ENCODE data around the gene MFAP4. TPM values are rescaled to one million over a fixed set of nuclear protein-coding genes. Genes with fewer than 3 reads are reported as not detected.

Gene MFAP4
- total RNA-seq, 1 experiment from 2014 or later = 0.52 TPM

GRCh38 chr17:19431691-19432090 is 44.7 kb upstream of the MFAP4 start:
- Histone ChIP-seq H3K27me3 (ENCODE audit: insufficient read depth, low read length) (no peaks in the 10 kb centered on the region), H3K9me2 (ENCODE audit: insufficient read depth) (no peaks in the 10 kb centered on the region), H3K9me3 (ENCODE audit: control insufficient read depth in 1 of 2, insufficient read depth in 1 of 2, low read depth in 1 of 2, low read length in 2 of 2) (no peaks in the 10 kb centered on the region), H4K20me1 (ENCODE audit: insufficient read depth) (no peaks in the 10 kb centered on the region), H3K4me2 (ENCODE audit: low read length) (no peak overlapping the region), H3K9ac (ENCODE audit: low read length) (no peak overlapping the region), H3K79me2 (ENCODE audit: insufficient read depth, low read length) (no peaks in the 10 kb centered on the region), H3K27ac (ENCODE audit: low read depth, low read length) (no peak overlapping the region), H3K36me3 (ENCODE audit: control insufficient read depth in 1 of 2, insufficient read depth in 2 of 2, low read length in 2 of 2) (no peaks in the 10 kb centered on the region), H3K4me1 (ENCODE audit: control insufficient read depth in 1 of 2, insufficient read depth in 2 of 2, low read length in 2 of 2) (no peaks in the 10 kb centered on the region), H3K4me3 (replicated peaks in 1 of 2; ENCODE audit: low read depth in 1 of 2, low read length in 2 of 2) (no peak overlapping the region), H2AFZ (ENCODE audit: low read depth, low read length, poor library complexity, severe bottlenecking) (no peak overlapping the region)
- intact Hi-C loops (cut with micrococcal nuclease) = no loop called here
- BruUV-seq (replicated peaks) = no TSS peak
- ATAC-seq (no peak), DNase-seq (ENCODE audit: low read depth, low spot score) (no peak)
- RAD21 ChIA-PET (ENCODE audit: low non-redundant PET in 1 of 2, low total read pairs in 2 of 2, uncharacterized antibody in 2 of 2, unreplicated experiment in 2 of 2) = no interaction called here
- TF ChIP-seq POLR2A (IDR thresholded peaks at IDR 0.05; ENCODE audit: borderline replicate concordance, extremely low read depth, insufficient read depth, insufficient read length) = no peak
- POLR2A ChIA-PET = no interaction called here
- CTCF ChIA-PET = no interaction called here

- H3K36me3 ChIP-seq (ENCODE audit: control insufficient read depth in 1 of 2, insufficient read depth in 2 of 2, low read length in 2 of 2) = no peaks in the 10 kb centered on the region
- TF ChIP-seq EZH2 (IDR thresholded peaks at IDR 0.05) = no peak
- no peak for TF ChIP-seq MAX (IDR thresholded peaks at IDR 0.05)
- no peak for TF ChIP-seq ELF1 (IDR thresholded peaks at IDR 0.05; ENCODE audit: borderline replicate concordance, low read depth)
- TF ChIP-seq CEBPB (IDR thresholded peaks at IDR 0.05; ENCODE audit: low read depth) = no peak
- TF ChIP-seq TCF7L2 (IDR thresholded peaks at IDR 0.05; ENCODE audit: borderline replicate concordance, extremely low read depth, insufficient read depth, insufficient read length) = no peak
- TF ChIP-seq REST (IDR thresholded peaks at IDR 0.05; ENCODE audit: low read depth) = no peak
- no peak for TF ChIP-seq YY1 (IDR thresholded peaks at IDR 0.05; ENCODE audit: extremely low read depth, insufficient replicate concordance, low read depth, low read length)
- no peak for TF ChIP-seq CBX3 (IDR thresholded peaks at IDR 0.05; ENCODE audit: low read depth)
- no peak for TF ChIP-seq EZH2phosphoT487 (IDR thresholded peaks at IDR 0.05; ENCODE audit: borderline replicate concordance)
- TF ChIP-seq POLR2AphosphoS5 (IDR thresholded peaks at IDR 0.05; ENCODE audit: low read depth, low read length) = no peak
- no peak for TF ChIP-seq SRF (IDR thresholded peaks at IDR 0.05; ENCODE audit: low read depth)
- TF ChIP-seq SP1 (IDR thresholded peaks at IDR 0.05; ENCODE audit: low read depth) = no peak
- TF ChIP-seq POLR2A (IDR thresholded peaks at IDR 0.05; ENCODE audit: borderline replicate concordance, extremely low read depth, insufficient read depth, insufficient read length) = no peak
- TF ChIP-seq RAD21 (IDR thresholded peaks at IDR 0.05; ENCODE audit: low read depth) = no peak
- TF ChIP-seq CTCF (IDR thresholded peaks at IDR 0.05 in 2 of 3, conservative IDR thresholded peaks at IDR 0.05 in 1 of 3; ENCODE audit: borderline replicate concordance in 1 of 3, insufficient read depth in 1 of 3, low read depth in 2 of 3, low read length in 2 of 3) = no peak
- no peak for TF ChIP-seq ZFX (IDR thresholded peaks at IDR 0.05)
- no peak for TF ChIP-seq SIN3A (IDR thresholded peaks at IDR 0.05; ENCODE audit: low read depth)
Observed at GRCh38 chr17:19426631-19427030, 39.6 kb upstream of the MFAP4 start.

More at GRCh38 chr17:19426631-19427030, 39.6 kb upstream of the MFAP4 start:
- Histone ChIP-seq H3K27ac (ENCODE audit: low read depth, low read length) (no peak overlapping the region), H3K4me3 (replicated peaks in 1 of 2; ENCODE audit: low read depth in 1 of 2, low read length in 2 of 2) (no peak overlapping the region), H4K20me1 (ENCODE audit: insufficient read depth) (no peaks in the 10 kb centered on the region), H2AFZ (ENCODE audit: low read depth, low read length, poor library complexity, severe bottlenecking) (no peak overlapping the region), H3K27me3 (ENCODE audit: insufficient read depth, low read length) (no peaks in the 10 kb centered on the region), H3K4me2 (ENCODE audit: low read length) (no peak overlapping the region), H3K4me1 (ENCODE audit: control insufficient read depth in 1 of 2, insufficient read depth in 2 of 2, low read length in 2 of 2) (no peaks in the 10 kb centered on the region), H3K9ac (ENCODE audit: low read length) (no peak overlapping the region), H3K9me3 (ENCODE audit: control insufficient read depth in 1 of 2, insufficient read depth in 1 of 2, low read depth in 1 of 2, low read length in 2 of 2) (no peaks in the 10 kb centered on the region), H3K9me2 (ENCODE audit: insufficient read depth) (no peaks in the 10 kb centered on the region), H3K79me2 (ENCODE audit: insufficient read depth, low read length) (no peaks in the 10 kb centered on the region)
- no peak for DNase-seq (ENCODE audit: low read depth, low spot score)
- ChIA-PET RAD21 (ENCODE audit: low non-redundant PET in 1 of 2, low total read pairs in 2 of 2, uncharacterized antibody in 2 of 2, unreplicated experiment in 2 of 2) (no interaction called here), CTCF (no interaction called here), POLR2A (no interaction called here)
- no peak for ATAC-seq
- BruUV-seq (replicated peaks) = no TSS peak
- intact Hi-C loops (cut with micrococcal nuclease) = no loop called here
